ENCODE measurements around the gene ATP6V1D.
"Not testable (repeated sequence)": the region's sequence is repeated elsewhere in the genome, so short reads cannot be mapped to it uniquely, and the experiment has no call there.

ATP6V1D gene

DNA sequence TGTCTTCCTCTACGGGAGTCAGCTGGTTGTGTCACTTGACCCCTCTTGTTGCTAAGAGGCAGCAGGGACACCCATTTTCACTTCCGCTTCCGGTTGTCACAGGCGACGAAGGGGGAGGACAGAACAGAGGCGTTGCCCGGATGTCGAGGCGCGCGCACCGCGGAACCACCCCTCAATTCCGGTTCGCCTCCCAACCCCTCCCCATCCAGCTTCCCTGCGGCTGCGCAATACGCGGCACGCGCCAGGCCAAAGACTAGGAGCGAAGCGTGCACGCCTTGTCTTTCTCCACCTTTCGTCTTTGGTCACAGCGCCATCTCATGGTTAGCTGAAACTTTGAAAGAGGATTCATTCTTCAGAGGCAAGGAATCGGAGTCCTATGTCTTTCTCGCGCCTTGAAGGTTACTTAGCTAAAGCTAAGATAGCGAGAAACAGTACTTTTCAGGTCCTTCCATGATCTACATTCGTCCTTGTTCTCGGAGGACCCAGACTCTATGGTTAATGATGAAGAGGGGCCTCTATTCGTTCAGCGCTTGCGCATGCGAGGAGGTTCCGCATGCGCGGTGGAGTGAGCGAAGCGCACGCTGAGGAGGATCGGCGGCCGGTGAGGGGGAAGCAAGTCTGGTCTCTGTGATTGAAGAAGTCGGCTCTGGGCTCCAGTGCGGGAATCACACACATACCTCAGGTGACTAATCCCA is at the start of gene ATP6V1D, which contains the start of gene EIF2S1:
Gene ATP6V1D, minus strand, starts transcription at position 30 of the 695 bp plus-strand sequence. CDS start 106 bp downstream, outside the sequence.
Gene EIF2S1, plus strand, starts transcription at position 554 of the 695 bp plus-strand sequence. CDS start 4,440 bp downstream, outside the sequence.
- peak; percentile 98 for DNase-seq

DNA sequence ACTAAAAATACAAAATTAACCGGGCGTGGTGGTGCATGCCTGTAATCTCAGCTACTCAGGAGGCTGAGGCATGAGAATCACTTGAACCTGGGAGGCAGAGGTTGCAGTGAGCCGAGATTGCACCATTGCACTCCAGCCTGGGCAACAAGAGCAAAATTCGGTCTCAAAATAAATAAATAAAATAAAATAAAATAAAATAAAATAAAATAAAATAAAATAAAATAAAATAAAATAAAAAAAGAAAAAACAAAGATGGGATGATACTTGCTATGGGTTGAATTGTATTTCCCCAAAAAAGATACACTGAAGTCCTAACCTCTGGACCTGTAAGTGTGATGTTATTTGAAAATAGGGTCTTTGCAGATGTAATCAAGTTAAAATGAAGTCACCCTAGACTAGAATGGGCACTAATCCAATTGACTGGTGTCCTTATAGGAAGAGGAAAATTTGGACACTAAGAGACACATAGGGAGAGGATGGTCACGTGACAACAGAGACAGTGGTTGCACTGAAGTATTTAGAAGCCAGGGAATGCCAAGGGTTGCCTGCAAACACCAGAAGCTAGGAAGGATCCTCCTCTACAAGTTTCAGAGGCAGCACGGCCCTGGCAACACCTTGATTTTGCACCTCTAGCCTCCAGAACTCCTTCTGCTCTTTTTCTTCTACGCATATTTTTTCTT is 48.7 kb upstream of the ATP6V1D start:
- DNase-seq: not testable (repeated sequence)

DNA sequence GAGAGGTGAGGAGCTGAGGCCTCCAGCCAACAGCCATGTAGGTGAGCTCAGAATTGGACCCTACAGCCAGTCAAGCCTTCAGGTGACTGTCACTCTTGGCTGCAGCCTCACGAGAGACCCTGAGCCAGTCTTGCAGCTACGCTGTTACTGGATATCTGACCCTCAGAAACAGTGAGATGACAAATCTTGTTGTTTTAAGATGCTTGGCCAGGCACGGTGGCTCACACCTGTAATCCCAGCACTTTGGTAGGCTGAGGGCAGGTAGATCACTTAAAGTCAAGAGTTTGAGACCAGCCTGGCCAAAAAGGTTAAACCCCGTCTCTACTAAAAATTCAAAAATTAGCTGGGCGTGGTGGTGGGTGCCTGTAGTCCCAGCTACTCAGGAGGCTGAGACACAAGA is 46.2 kb upstream of the ATP6V1D start:
- DNase-seq: no peak

DNA sequence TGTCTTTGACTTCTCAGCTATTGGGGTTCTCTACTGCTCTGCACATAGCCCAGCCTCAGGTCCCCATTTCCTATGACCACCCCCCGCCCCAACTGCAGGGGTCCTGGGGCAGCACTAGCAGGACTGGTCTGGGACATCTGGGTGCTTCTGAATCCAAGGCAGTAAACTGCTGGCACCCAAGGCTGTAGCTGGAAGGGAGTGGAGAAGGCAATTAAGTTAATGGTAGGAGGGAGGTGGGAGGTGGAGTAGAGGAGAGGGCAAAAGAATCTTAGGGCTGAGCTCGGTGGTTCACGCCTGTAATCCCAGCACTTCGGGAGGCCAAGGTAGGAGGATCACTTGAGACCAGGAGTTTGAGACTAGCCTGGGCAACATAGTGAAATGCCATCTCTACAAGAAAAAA is 40.8 kb upstream of the ATP6V1D start:
- no peak for DNase-seq

DNA sequence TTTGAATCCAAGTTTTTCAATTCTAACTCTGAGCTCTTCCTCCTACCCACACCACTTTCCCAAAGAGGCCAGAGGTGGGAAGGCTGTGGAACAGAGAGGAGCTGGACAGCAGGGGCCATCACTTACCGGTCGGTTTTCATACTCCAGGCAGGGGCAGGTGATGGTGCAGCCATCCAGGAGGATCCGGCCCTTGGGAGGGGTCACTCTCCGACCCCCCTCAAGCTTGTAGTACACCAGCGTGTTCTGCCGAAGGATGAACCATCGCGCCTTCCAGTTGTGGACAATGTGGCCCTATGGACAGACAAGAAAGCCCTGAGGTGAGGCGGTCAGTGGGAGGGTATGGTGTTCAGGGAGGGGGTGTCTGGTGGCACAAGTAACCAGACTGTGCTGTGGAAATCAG is 37.9 kb upstream of the ATP6V1D start:
- DNase-seq: no peak

DNA sequence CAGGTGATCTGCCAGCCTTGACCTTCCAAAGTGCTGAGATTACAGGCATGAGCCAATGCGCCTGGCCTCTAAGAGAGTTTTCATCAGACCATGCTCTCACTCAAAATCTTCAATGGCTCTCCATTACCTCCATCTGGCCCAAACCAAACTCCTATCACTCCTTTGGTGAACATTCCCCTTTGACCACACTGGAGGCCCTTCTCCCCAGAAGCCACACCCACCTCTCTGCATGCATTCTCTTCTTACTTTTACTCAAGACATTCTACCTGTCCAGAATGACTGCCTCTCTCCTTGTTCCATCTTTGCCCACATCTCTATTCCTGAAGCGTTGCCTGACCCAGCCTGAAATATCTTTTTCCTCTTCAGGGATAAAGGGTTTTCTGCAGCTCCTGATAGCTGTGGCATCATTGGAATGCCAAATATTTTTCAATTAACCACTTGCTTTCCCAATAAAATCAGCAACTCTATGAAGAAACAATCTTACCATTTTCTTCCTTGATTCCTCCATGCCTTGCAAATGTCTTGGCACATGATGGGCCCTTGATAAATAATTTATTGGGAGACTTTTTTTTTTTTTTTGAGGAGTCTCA is 36.9 kb upstream of the ATP6V1D start:
- no peak for DNase-seq

DNA sequence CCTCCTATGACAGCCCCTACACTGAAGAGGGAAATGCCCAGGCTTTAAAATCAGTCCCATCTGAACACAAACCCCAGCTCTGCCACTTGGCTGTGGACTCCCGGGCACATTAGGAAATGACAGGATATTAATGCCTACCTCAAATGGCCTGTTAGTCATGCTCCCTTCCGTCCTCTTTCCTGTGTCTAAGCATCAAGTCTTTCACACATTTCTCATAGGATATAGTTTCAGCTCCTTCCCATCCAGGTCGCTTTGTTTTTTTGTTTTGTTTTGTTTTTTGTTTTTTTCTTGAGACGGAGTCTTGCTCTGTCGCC is 36.2 kb upstream of the ATP6V1D start:
- DNase-seq: no peak

DNA sequence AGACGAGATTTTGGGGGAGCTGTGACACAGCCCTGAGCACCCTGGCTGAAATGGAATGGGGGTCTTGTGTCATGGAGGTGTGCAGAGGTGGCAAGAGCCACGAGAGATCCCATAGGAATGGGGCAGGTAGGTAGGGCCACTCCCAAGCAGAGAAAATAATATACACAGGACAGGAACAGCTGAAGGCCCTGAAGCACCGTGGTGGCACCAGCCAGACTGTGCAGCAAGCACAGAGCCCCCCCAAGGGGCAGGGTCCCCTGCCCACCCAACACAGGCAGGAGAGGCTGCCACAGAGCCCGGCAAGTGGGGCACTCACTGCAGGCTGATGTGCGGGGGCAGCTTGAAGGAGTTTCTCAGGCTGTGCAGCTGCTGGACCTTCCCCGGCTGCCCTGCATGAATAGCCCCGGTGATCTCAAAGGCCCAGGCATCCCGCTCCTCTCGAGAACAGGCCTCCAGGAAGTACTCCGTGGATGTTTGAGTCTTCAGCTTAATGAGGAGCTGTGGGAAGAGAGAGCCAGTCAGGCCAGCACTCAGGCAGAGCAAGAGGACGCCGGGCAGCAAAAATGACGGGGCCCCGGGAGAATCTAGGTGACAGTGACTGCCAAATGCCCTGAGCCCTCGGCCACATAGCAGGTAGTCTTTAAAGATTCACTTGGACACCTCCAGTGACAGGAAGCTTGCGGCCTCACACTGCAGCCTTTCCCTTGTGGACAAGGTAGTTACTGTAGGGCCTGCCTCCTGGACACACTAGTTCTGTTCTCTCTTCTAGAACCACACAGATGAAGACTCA is 35.7 kb upstream of the ATP6V1D start:
- DNase-seq: no peak

DNA sequence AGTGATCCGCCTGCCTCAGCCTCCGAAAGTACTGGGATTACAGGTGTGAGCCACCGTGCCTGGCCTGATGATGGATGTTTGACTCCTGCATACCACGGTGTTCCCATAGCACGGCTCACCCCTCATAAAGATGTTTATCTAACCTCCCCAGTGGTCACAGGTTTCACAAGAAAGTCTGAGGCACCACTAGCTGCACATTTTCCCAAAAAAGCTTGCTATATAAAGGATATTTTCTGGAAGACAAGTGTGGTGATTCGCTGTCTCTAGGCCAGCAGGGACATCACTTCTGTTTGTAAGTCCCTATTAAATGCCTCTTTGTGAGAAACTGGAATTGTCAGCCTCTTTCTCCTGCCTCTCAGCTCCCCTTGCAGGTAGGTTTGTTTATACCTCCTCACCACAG is 34.1 kb upstream of the ATP6V1D start:
- no peak for DNase-seq

DNA sequence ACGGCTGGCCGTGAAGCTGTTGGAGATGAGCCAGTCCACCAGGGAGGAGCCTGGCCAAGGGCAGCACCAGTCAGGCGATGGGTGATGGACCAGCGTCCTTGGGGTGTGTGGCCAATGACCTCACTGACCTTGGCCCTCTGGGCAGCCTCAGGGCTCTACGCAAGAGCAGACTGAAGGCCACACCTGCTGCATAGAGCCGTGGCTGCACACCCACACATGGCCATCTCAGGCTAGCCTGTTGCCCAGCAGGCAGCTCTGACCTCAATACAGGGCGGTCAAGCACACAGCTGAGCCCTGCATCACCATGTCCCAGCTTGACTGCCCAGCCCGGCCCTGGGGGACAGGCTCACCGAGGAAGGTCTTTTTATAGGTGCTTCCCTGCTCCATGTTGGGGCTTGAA is 33.2 kb upstream of the ATP6V1D start:
- DNase-seq: no peak

DNA sequence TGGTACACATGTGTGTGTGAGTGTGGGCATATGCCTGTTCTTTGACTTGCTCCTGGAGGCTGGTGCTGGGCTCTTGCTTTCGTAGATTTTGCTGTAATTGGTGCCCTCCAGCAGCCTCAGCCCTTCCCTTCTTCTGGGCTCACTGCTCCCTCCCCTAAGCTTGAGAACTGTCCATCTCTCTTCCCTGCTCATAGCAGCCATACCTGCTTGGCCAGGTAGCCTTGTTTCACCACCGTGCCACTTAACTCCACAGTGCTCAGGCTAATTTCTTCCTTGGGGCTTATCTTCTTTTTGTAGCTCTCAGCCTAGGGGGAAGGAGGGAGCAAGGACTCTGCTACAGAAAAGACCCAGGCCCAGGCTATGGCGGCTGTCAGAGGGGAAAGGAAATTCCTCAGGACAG is 32.5 kb upstream of the ATP6V1D start:
- DNase-seq: no peak

DNA sequence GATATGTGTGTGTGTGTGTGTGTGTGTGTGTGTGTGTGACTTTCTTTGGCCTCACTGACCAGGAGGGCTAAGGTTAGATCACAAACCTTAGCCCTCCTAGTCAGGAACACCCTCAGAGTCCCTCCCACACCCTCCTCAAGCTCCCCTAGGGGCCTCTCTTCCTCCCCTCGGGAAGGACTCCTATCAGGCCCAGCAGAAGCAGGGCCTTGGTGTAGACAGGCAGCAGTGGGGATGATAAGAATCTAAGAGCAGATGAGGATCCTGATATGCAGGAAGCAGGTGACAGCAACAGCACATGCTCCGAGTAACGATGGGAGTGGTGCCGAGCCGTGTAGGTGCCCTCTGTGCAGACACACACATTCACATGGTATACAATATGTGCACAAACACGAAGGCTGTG is 31.7 kb upstream of the ATP6V1D start:
- no peak for DNase-seq

DNA sequence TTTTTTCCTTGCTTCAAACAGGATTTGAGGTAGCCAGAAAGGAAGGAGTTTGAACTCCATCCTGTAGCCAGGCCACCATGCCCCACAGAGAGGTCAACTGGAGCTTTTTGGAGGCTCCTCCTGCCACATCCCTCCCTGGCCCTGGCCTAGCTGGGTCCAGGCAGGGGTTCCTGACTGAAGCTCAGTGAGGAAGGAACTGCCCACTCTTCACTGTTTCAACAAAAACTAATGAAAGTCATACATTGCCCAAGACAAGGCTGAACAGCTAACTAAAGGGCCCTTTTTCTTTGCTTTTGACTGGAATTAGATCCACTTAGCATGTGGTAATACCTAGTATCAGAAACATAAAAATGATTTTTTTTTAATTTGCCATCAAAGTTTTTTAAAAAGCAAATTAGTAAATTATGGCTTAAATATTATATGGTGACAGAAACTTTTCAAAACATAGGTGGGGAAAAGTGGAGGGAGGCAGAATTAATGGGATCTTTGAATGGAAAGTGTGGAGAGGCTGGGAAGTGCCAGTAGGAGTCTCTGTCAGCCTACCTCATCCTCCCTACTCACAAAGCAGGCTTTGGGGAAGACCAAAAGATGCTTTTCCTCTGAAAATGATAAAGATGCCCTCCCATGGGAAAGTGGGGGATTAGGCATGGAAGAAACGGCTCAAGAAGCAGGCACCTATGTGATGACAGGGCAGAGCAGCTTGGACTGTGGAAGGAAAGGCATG is 30.4 kb upstream of the ATP6V1D start:
- no peak for DNase-seq

DNA sequence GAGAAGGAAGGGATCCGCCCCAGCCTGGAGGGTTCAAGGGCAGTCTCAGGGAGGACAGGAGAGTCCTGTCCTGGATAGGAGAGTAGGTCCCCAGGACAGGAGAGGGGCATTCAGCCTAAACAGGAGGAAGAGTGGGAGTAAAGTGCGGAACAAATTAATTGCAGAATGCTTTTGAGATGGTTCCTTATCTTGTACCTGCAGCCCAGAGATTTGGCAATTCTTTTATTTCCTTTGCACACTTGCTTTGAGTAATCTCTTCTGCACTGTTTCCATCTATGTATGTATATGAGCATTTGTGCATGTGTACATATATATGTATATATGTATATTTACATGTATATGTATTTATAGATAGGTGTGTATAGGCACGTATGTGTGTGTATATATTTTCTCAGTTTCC is 29.7 kb upstream of the ATP6V1D start:
- DNase-seq: no peak

DNA sequence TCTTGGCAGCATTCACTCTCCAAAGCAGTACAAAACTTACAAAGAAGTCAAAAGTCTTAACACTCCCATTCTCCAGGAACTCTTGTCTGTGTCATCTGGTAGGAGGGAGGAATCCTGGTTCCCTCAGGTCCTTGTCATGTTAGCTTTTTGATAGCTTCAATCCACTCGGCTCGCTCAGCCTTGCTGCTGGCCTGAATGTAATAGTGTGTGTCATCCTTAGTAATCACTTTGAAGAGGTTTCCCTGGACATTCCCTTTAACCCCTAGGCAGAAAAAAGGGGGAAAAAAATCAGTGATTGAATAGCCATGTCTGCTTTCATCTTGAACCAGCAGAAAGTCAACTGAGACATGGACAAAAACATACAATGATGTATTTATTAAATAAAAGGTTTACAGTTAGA is 27.6 kb upstream of the ATP6V1D start:
- DNase-seq: no peak

DNA sequence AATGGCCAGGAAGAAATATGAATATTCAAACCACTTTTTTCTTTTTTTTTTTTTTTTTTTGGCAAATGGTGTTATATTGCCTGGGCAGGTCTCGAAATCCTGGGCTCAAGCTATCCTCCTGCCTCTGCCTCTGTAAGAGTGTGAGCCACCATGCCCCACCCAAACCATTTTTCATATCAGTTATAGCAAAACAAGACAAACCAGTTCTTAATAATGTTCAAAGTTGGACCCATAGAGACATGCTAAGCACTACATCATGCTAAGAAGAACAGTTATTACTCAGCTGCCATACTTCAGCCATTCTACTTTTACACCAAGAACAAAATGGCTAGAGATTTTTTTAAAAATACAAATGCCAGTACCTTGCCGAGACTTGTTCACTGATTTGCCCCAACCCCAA is 26.0 kb upstream of the ATP6V1D start:
- DNase-seq: no peak

DNA sequence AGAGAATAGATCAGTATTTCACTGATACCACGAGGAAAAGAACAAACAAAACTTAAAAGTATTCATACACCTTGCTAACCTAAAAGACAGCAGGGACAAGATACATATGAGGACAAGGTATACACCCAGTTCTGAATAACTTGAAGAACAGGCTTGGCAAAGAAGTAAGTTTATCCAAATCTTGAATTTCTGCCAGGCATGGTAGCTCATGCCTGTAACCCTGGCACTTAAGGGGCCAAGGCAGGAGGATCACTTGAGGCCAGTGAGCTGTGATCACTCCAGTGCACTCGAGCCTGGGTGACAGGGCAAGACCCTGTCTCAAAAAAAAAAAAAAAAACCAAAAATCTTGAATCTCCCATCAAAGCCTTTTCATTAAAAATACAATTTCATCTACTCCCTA is 25.5 kb upstream of the ATP6V1D start:
- DNase-seq: no peak

DNA sequence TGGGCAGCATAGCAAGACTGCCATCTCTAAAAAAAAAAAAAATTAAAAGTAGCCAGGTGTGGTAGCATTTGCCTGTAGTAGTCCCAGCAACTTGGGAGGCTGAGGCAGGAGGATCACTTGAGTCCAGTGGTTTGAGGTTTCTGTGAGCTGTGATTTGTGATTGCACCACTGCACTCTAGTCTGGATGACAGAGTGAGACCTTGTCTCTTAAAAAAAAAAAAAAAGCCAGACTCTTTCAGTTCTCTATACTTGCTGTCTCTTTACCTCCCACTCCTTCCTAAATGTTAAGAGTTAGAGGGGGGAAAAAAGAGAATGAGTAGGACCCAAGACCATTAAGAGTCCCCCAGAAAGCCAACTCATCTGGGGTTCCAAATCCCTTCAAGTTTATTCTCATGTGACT is 18.3 kb upstream of the ATP6V1D start:
- DNase-seq: no peak

DNA sequence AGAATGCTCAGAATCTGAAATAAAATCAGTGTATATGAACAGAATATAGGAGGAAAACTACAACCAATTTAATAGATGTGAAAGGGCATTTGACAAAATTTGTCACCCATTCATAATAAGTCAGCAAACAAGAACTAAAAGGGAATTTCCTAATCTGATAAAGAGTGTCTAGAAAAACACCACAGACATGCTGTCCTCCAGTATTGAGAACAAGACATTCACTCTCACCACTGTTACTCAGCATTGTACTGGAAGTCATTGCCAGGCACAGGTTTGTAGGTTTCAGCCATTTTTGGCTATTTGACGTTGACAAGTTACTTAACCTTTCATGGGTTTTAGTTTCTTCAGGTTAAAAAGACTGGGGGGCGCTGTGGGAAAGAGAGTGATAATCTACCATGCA is 13.7 kb upstream of the ATP6V1D start:
- no peak for DNase-seq

DNA sequence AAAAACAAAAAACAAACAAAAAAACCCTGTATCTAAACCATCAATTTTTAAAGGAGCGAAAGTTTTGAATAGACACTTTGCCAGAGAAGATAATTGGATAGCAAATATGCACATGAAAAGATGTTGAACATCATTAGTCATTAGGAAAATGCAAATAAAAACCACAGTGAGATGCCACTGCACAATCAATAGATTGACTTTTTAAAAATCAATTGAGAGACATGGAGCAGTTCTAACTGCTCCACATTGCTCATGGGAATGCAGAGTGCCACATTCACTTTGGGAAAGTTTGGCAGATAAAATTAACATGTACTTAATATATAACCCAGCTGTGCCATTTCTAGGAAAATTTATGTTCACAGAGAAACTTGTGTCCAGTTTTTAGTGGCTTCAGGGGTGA is 13.2 kb upstream of the ATP6V1D start:
- no peak for DNase-seq

DNA sequence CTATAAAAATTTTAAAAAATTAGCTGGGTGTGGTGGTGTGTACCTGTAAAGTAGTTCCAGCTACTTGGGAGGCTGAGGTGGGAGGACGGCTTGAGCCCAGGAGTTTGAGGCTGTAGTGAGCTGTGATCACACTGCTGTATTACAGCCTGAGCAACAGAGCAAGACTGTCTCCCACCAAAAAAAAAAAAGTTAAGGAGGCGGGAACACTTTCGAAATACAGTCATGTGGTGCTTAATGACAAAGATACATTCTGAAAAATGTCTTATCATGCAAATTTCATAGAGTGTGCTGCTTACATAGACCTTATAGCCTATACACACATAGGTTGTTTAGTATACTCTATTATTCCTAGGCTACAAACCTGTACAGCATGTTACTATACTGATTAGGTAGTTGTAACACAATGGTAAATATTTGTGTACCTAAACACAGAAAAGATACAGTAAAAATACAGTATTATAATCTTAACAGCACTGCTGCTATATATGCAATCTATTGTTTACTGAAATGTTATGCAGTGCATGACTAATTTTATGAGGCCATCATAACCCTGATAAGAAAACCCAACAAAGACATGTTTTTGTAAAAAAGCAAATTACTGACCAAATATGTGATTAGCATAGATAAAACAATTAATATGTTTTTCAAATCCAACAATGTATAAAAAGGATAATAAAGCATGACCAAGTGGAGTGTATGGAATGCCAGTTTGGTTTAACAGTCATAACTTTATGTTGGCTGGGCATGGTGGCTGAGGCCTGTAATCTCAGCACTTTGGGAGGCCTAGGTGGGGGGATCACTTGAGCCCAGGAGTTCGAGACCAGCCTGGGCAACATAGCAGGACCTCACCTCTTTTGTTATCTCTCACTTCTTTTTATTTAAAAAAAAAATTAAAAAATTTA is 11.9 kb upstream of the ATP6V1D start:
- DNase-seq: no peak

DNA sequence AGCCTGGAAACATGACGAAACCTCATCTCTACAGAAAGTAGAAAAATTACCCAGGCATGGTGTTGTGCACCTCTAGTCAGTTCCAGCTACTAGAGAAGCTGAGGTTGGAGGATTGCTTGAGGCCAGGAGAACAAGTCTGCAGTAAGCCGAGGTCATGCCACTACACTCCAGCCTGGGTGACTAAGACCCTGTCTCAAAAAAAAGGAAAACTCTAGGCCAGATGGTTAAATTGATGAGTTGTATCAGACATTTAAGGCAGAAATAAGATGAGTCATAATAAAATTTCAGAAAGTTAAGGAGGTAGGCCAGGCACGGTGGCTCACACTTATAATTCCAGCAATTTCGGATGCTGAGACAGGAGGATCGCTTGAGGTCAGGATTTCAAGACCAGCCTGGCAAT is 11.2 kb upstream of the ATP6V1D start:
- no peak for DNase-seq
